Measurements from ENCODE around the gene BAX.

The BAX gene

GRCh38 chr19:48962029-48962848 is 7.6 kb downstream of the BAX start:
- DNase-seq (ENCODE audit: low read depth in 2 of 3, low spot score in 2 of 3), result no peak

- DNase-seq (ENCODE audit: low read depth in 2 of 3, low spot score in 2 of 3), result no peak
Measured at GRCh38 chr19:48962849-48963165, 8.1 kb downstream of the BAX start.

GRCh38 chr19:48963371-48964204 is 8.9 kb downstream of the BAX start:
- peak in 1 of 3 experiments; percentile 70 for DNase-seq (ENCODE audit: low read depth in 2 of 3, low spot score in 2 of 3)

- DNase-seq (ENCODE audit: low read depth in 2 of 3, low spot score in 2 of 3), result no peak
Measured at GRCh38 chr19:48964205-48965039, 9.7 kb downstream of the BAX start.

- DNase-seq (ENCODE audit: low read depth in 2 of 3, low spot score in 2 of 3), result peak; percentile 79 to 85 (median 85)
Measured at GRCh38 chr19:48965040-48965805, 10.5 kb downstream of the BAX start, which contains the start of gene FTL. Gene FTL (plus strand): TSS chr19:48965309. CDS start chr19:48965508, 199 bp downstream.

GRCh38 chr19:48965806-48966540 is 11.3 kb downstream of the BAX start:
- peak in 2 of 3 experiments; percentile 65 to 84 for DNase-seq (ENCODE audit: low read depth in 2 of 3, low spot score in 2 of 3)

GRCh38 chr19:48966541-48967345 is 12.1 kb downstream of the BAX start:
- no peak for DNase-seq (ENCODE audit: low read depth in 2 of 3, low spot score in 2 of 3)

- DNase-seq (ENCODE audit: low read depth in 2 of 3, low spot score in 2 of 3), result no peak
Measured at GRCh38 chr19:48967346-48968178, 12.9 kb downstream of the BAX start.

- DNase-seq (ENCODE audit: low read depth in 2 of 3, low spot score in 2 of 3), result no peak
Measured at GRCh38 chr19:48968179-48968661, 13.5 kb downstream of the BAX start.

- no peak for DNase-seq (ENCODE audit: low read depth in 2 of 3, low spot score in 2 of 3)
Measured at GRCh38 chr19:48968813-48969218, 14.1 kb downstream of the BAX start.

GRCh38 chr19:48969276-48970138 is 14.8 kb downstream of the BAX start:
- DNase-seq (ENCODE audit: low read depth in 2 of 3, low spot score in 2 of 3), result no peak

- DNase-seq (ENCODE audit: low read depth in 2 of 3, low spot score in 2 of 3), result no peak
Measured at GRCh38 chr19:48970139-48970766, 15.6 kb downstream of the BAX start.

- peak in 2 of 3 experiments; percentile 77 to 81 for DNase-seq (ENCODE audit: low read depth in 2 of 3, low spot score in 2 of 3)
Measured at GRCh38 chr19:48970923-48971395, 16.3 kb downstream of the BAX start.

GRCh38 chr19:48975947-48976847 is 21.5 kb downstream of the BAX start:
- no peak for DNase-seq (ENCODE audit: low read depth in 2 of 3, low spot score in 2 of 3)

- DNase-seq (ENCODE audit: low read depth in 2 of 3, low spot score in 2 of 3), result no peak
Measured at GRCh38 chr19:48977061-48977460, 22.4 kb downstream of the BAX start.
